Upper lobe of left lung (tissue), 4 donors: ENCODE data around the gene LYST.

Experiments used
- POLR2A ChIP-seq, 4 donors: fragments of 450-650 bp; IDR thresholded peaks; one replicate each; pipeline ENCODE4 v1.5.1; 2016 to 2017; ENCODE audit warnings: antibody characterized with exemption in 4 of 4, mild to moderate bottlenecking in 2 of 4
- TF ChIP-seq, protein P1 (sequence below), 6 experiments: fragments of 450-650 bp in 4 of 6; fragments of 200-600 bp in 2 of 6; sonication (generic) in 2 of 6; IDR thresholded peaks; one replicate each; pipeline ENCODE4 v1.5.1; 2016 to 2019; ENCODE audit warnings: antibody characterized with exemption in 6 of 6

DNA sequence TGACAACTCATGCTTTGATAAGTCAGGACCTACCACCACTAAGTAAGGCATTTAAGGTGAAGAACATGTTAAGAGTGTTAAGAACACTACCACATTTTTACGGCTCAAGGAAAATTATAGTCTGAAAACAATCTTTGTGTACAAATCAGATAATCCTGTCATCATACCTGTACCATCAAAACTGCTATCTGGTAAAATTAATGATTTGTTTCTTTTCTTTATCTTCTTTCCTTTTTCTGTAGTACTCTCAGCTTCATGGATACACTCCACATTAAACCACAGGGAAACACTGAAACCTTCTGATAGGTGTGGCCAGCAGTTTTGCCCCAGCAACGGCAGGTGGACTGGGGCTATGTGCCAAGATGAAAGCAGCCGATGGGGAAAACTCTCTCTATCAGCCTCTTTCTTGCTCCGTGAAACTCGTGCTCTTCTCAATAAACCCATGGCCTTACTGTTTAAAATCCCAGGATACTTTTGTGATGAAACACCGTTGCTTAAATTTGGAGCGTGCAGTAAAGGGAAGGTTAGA lies 75.1 kb downstream of the LYST start:
- TF ChIP-seq, protein P1, sequence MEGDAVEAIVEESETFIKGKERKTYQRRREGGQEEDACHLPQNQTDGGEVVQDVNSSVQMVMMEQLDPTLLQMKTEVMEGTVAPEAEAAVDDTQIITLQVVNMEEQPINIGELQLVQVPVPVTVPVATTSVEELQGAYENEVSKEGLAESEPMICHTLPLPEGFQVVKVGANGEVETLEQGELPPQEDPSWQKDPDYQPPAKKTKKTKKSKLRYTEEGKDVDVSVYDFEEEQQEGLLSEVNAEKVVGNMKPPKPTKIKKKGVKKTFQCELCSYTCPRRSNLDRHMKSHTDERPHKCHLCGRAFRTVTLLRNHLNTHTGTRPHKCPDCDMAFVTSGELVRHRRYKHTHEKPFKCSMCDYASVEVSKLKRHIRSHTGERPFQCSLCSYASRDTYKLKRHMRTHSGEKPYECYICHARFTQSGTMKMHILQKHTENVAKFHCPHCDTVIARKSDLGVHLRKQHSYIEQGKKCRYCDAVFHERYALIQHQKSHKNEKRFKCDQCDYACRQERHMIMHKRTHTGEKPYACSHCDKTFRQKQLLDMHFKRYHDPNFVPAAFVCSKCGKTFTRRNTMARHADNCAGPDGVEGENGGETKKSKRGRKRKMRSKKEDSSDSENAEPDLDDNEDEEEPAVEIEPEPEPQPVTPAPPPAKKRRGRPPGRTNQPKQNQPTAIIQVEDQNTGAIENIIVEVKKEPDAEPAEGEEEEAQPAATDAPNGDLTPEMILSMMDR (IDR thresholded peaks at IDR 0.05), result no peak
- no peak for TF ChIP-seq POLR2A (IDR thresholded peaks at IDR 0.05)
